Stimulated activated naive B cell treated with anti-CD40 and anti-IgM and Interleukin-4, amounts not matched to agents 10 μg/mL and 1 μg/mL and 100 μg/mL, for 72 hours (primary cell): ENCODE results near the gene SPEN.
"Not testable (repeated sequence)": the region's sequence is repeated elsewhere in the genome, so short reads cannot be mapped to it uniquely, and the experiment has no call there.

Experiments used
- ATAC-seq, 2 donors: fragments of 150-1000 bp; cut with Tn5 transposase; replicated peaks; 2 replicates each; pipeline ENCODE4 v1.10.0; 2021; ENCODE audit warnings: moderate library complexity in 1 of 2
- DNase-seq: peaks from one replicate; pipeline ENCODE4 v3.0.0; 2021
- H3K27ac Mint-ChIP-seq: one replicate; pipeline ENCODE4 v1.8.0; 2022; ENCODE audit warnings: mild to moderate bottlenecking, mixed read lengths
- H3K27me3 Mint-ChIP-seq, 2 donors: one replicate each; pipeline ENCODE4 v1.8.0; 2022; ENCODE audit warnings: mixed read lengths in 2 of 2
- H3K36me3 Mint-ChIP-seq, 2 donors: one replicate each; pipeline ENCODE4 v1.8.0; 2022; ENCODE audit warnings: mixed read lengths in 2 of 2, mild to moderate bottlenecking in 1 of 2
- H3K4me1 Mint-ChIP-seq, 2 donors: one replicate each; pipeline ENCODE4 v1.8.0; 2022; ENCODE audit warnings: mixed read lengths in 2 of 2, mild to moderate bottlenecking in 1 of 2
- H3K4me3 Mint-ChIP-seq, 2 donors: one replicate each; pipeline ENCODE4 v1.8.0; 2022; ENCODE audit warnings: mild to moderate bottlenecking in 2 of 2, mixed read lengths in 2 of 2, moderate library complexity in 1 of 2
- H3K9me3 Mint-ChIP-seq, 2 donors: one replicate each; pipeline ENCODE4 v1.8.0; 2022; ENCODE audit warnings: mixed read lengths in 2 of 2, mild to moderate bottlenecking in 1 of 2

SPEN gene

DNA sequence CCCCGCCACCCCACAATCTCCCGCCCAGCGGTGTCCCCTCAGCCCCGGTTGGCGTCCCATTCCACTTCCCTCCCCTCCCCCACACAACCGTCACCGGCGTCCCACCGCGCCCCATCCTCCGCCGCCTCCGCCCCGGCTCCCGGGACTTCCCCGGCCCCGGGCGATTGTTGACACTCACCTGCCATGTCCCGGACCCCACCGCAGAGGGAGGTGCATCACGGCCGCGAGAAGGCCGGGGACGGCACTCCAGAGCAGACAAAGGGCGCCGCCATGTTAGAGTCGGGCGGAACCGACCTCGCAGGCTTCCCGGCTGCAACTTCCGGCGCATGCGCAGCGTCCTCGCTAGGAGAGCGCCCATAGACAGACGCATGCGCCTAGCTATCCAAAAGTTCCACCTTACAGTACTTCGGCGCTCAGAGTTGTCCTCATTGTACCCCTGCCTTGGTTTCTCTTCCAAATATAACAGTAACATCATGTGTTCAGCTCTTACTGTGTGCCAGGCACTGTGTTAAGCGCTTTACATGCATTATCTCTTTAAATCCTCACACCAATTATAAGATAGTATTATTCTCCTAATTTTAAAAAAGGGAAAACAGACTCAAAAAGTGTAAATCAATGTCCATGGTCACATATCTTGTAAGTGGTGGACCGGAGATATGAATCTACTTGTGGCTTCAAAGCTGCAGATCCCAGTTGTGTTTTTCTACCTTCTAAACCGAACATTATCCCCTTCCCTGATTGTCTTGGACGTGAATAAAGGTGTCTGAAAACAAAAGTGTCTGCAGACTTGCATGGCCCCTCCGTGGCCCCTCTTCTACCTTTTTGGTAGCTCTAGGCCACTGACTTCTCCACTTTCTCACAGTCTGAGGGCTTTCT, 128.5 kb downstream of the SPEN start, which contains the start of gene ZBTB17:
Gene ZBTB17, minus strand, starts transcription at position 297 of the 876 bp plus-strand sequence. CDS start 27,606 bp downstream, outside the sequence.
- Mint-ChIP-seq H3K9me3 (no peaks in the 10 kb centered on the region), H3K36me3 (peaks cover 24 to 29% of the 10 kb centered on the region in 2 donors), H3K4me3 (peak within 1 kb of the TSS; percentile 92 to 98), H3K27me3 (no peaks in the 10 kb centered on the region), H3K4me1 (peaks cover 27 to 46% of the 10 kb centered on the region in 2 donors), H3K27ac (peak within 1 kb of the TSS; percentile 98)
- DNase-seq (peak; percentile 94), ATAC-seq (peak; percentile 81 to 89)

DNA sequence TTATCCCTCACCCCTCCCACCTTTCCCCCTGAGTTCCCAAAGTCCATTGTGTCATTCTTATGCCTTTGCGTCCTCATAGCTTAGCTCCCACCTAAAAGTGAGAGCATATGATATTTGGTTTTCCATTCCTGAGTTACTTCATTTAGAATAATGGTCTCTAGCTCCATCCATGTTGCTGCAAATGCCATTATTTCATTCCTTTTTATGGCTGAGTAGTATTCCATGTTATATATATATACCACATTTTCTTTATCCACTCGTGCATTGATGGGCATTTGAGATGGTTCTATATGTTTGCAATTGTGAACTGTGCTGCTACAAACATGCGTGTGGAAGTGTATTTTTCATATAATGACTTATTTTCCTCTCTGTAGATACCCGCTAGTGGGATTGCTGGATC, 130.4 kb downstream of the SPEN start:
- not testable (repeated sequence) for H3K4me3 Mint-ChIP-seq, DNase-seq, ATAC-seq, H3K27me3 Mint-ChIP-seq, H3K9me3 Mint-ChIP-seq, H3K27ac Mint-ChIP-seq
- peaks cover 19 to 37% of the 10 kb centered on the region in 2 donors for H3K4me1 Mint-ChIP-seq
- peaks cover 11 to 17% of the 10 kb centered on the region in 2 donors for H3K36me3 Mint-ChIP-seq

DNA sequence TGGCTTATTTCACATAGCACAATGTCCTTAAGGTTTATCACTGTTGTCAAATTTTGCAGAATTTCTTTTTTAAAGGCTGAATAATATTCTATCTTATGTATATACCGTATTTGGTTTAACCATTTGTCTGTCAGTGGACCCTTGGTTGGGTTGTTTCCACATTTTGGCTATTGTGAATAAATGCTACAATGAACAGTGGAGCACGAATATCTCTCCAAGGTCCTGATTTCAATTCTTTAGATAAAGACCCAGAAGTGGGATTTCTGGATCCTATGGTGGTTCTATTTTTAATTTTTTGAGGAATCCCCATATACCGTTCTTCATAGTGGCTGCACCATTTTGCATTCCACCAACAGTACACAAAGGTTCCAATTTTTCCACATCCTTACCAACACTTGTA, 134.2 kb downstream of the SPEN start:
- H3K9me3 Mint-ChIP-seq, result peaks cover 2 to 6% of the 10 kb centered on the region in 2 donors
- H3K27ac Mint-ChIP-seq, result no peak overlapping the region
- H3K4me3 Mint-ChIP-seq, result no peak overlapping the region
- no peaks in the 10 kb centered on the region for H3K36me3 Mint-ChIP-seq
- peaks cover 4 to 9% of the 10 kb centered on the region in 2 donors for H3K4me1 Mint-ChIP-seq
- no peak for DNase-seq
- H3K27me3 Mint-ChIP-seq, result no peaks in the 10 kb centered on the region
- no peak for ATAC-seq

DNA sequence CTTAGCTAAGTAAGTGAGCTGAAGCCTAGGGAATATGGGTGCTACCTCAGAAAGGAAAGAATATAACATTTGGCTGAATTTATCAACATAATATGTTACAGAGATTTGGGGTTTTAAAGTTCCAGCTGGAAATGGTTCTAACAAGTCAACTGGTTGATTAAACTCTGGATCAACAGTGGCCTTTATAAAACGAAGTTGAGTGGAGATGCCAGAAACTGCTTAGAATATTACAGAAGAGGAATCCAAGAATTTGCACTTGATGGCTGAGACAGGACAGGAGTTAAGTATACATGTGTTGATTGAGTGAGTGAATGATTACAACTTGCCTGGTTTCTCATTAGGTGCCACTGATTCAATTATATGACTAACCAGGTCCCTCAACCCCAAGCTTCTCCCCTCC, 135.8 kb downstream of the SPEN start:
- ATAC-seq (no peak), DNase-seq (no peak)
- H3K36me3 Mint-ChIP-seq, result no peaks in the 10 kb centered on the region
- no peak overlapping the region for H3K4me3 Mint-ChIP-seq
- H3K27me3 Mint-ChIP-seq, result no peaks in the 10 kb centered on the region
- peaks cover 0 to 6% of the 10 kb centered on the region in 2 donors for H3K4me1 Mint-ChIP-seq
- peaks cover 2 to 6% of the 10 kb centered on the region in 2 donors for H3K9me3 Mint-ChIP-seq
- no peak overlapping the region for H3K27ac Mint-ChIP-seq

DNA sequence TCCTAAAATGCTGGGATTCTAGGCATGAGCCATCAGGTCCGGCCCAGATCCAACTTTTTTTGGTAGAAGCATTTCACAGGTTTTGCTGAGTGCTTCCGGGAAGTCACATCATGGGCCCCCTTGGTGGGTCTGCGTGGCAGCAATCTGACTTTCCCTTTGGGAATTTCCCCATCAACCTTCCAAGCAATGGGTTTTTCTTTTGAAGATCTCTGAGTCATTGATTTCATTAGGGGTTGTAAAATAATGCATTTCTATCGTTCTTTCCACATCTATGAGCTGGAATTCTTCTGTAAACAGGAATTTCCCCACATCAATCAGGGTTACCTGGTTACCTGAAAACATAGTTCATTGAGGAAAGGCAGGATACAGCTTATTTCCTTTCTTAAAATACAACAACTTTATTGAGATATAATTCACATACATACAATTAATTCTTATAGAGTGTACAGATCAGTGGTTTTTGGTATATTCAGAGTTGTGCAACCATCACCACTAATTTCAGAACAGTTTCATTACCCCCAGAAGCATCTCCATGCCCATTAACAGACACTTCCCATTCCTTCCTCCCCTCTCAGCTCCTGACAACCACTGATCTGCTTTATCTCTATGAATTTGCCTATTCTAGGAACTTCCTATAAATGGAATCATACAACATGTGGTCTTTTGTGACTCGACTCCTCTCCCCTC, 138.2 kb downstream of the SPEN start:
- Mint-ChIP-seq H3K27me3 (peaks cover 5 to 17% of the 10 kb centered on the region in 2 donors), H3K27ac (no peak overlapping the region), H3K36me3 (no peaks in the 10 kb centered on the region), H3K4me1 (peaks cover 5 to 10% of the 10 kb centered on the region in 2 donors), H3K4me3 (no peak overlapping the region), H3K9me3 (peaks cover 2 to 6% of the 10 kb centered on the region in 2 donors)
- no peak for ATAC-seq
- DNase-seq, result no peak

DNA sequence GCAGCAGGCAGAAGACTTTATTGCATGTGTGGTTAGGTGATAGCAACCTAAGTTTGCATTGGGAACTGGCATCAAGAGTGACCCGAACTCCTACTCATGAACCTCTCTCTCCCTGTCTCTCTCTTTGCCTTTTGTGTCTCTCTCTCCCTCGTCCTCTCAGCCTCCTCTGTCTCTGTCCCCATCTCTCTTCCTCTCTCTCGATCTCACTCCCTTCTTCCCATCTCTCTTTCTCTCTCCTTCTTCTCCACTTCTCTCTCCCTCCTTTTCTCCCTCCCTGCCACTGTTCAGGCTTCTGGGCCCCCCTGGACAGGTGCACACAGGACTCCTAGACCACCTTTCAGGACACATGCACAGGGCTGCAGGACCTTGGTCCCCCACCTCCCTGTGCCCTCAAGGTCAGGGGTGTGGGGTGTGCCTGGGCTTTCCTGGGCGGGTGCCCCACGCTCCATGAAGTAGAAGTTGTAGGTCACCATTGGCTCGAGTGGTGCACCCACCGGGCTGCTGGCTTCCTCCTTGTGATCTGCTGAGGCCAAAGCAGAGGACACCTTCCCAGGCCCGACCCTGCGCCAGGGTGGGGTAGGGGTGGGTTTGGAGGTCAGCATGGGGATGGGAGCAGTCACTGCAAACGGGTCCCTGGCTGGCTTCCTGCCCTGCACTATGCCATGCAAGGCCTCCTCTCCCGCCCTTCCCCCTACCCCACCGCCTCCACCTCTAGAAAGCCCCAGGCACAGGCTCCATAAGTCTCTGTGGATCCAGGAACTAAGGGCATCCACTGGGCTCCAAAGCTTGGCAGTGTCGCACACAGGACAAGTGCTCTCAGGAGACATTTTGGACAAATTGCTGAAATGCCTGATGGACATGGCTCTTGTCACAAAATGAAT, 141.6 kb downstream of the SPEN start:
- DNase-seq (no peak), ATAC-seq (no peak)
- Mint-ChIP-seq H3K4me3 (no peak overlapping the region), H3K27ac (no peak overlapping the region), H3K27me3 (peaks cover 5 to 25% of the 10 kb centered on the region in 2 donors), H3K9me3 (no peaks in the 10 kb centered on the region), H3K36me3 (no peaks in the 10 kb centered on the region), H3K4me1 (peaks cover 6 to 10% of the 10 kb centered on the region in 2 donors)

DNA sequence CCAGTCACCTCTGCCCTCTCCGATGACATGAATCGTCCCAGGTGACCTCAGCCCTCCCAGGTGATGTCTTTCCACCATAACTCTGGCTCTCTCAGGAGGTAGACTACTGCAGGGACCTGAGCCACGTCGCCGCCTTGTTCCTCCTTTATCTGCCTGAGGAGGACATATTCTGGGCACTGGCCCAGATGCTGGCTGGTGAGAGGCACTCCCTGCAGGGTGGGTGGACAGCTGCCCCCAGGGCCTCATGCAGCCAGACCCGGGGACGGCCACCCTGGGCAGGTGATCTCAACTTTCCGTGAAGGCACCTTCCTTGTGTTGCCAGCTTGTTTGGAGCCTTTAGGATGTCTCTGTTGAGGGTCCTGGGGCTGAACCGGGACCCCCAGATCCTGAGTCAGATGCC, 142.3 kb downstream of the SPEN start:
- DNase-seq, result no peak
- peaks cover 5 to 25% of the 10 kb centered on the region in 2 donors for H3K27me3 Mint-ChIP-seq
- peaks cover 6 to 7% of the 10 kb centered on the region in 2 donors for H3K4me1 Mint-ChIP-seq
- H3K36me3 Mint-ChIP-seq, result no peaks in the 10 kb centered on the region
- H3K4me3 Mint-ChIP-seq, result no peak overlapping the region
- H3K27ac Mint-ChIP-seq, result no peak overlapping the region
- no peaks in the 10 kb centered on the region for H3K9me3 Mint-ChIP-seq
- no peak for ATAC-seq
